Measurements from ENCODE around the gene MYO1D.

GRCh38 chr17:32449963-32450362 lies 427.0 kb downstream of the MYO1D start:
- TF ChIP-seq, protein P1, sequence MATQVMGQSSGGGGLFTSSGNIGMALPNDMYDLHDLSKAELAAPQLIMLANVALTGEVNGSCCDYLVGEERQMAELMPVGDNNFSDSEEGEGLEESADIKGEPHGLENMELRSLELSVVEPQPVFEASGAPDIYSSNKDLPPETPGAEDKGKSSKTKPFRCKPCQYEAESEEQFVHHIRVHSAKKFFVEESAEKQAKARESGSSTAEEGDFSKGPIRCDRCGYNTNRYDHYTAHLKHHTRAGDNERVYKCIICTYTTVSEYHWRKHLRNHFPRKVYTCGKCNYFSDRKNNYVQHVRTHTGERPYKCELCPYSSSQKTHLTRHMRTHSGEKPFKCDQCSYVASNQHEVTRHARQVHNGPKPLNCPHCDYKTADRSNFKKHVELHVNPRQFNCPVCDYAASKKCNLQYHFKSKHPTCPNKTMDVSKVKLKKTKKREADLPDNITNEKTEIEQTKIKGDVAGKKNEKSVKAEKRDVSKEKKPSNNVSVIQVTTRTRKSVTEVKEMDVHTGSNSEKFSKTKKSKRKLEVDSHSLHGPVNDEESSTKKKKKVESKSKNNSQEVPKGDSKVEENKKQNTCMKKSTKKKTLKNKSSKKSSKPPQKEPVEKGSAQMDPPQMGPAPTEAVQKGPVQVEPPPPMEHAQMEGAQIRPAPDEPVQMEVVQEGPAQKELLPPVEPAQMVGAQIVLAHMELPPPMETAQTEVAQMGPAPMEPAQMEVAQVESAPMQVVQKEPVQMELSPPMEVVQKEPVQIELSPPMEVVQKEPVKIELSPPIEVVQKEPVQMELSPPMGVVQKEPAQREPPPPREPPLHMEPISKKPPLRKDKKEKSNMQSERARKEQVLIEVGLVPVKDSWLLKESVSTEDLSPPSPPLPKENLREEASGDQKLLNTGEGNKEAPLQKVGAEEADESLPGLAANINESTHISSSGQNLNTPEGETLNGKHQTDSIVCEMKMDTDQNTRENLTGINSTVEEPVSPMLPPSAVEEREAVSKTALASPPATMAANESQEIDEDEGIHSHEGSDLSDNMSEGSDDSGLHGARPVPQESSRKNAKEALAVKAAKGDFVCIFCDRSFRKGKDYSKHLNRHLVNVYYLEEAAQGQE (IDR thresholded peaks at IDR 0.05; ENCODE audit: insufficient read depth in 1 of 2, low read depth in 2 of 2, low read length in 1 of 2): no peak
- TF ChIP-seq, protein P2, sequence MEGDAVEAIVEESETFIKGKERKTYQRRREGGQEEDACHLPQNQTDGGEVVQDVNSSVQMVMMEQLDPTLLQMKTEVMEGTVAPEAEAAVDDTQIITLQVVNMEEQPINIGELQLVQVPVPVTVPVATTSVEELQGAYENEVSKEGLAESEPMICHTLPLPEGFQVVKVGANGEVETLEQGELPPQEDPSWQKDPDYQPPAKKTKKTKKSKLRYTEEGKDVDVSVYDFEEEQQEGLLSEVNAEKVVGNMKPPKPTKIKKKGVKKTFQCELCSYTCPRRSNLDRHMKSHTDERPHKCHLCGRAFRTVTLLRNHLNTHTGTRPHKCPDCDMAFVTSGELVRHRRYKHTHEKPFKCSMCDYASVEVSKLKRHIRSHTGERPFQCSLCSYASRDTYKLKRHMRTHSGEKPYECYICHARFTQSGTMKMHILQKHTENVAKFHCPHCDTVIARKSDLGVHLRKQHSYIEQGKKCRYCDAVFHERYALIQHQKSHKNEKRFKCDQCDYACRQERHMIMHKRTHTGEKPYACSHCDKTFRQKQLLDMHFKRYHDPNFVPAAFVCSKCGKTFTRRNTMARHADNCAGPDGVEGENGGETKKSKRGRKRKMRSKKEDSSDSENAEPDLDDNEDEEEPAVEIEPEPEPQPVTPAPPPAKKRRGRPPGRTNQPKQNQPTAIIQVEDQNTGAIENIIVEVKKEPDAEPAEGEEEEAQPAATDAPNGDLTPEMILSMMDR (IDR thresholded peaks at IDR 0.05): no peak
- TF ChIP-seq POLR2AphosphoS5 (IDR thresholded peaks at IDR 0.05; ENCODE audit: low read depth, low read length) (no peak), SIN3A (IDR thresholded peaks at IDR 0.05; ENCODE audit: borderline replicate concordance, insufficient read depth, low read depth, low read length) (no peak)

Measured in Panc1 (cell line).